Activated CD8-positive, alpha-beta memory T cell treated with anti-CD3 and anti-CD28 coated beads for 4 hours (primary cell): ENCODE results near the gene NRL.

ENCODE experiments used
- DNase-seq, 2 donors: peaks; one replicate each; pipeline ENCODE4 v3.0.0-alpha.2; 2020; ENCODE audit warnings: low read depth in 2 of 2

The NRL gene

GRCh38 chr14:24080888-24081738 lies 33.6 kb downstream of the NRL start:
- peak; percentile 33 to 39 for DNase-seq

GRCh38 chr14:24080142-24080530 lies 34.6 kb downstream of the NRL start:
- DNase-seq, result no peak

GRCh38 chr14:24079491-24080141 lies 35.1 kb downstream of the NRL start:
- DNase-seq, result no peak

GRCh38 chr14:24078146-24078545 lies 36.6 kb downstream of the NRL start:
- DNase-seq, result no peak

GRCh38 chr14:24077086-24077485 lies 37.7 kb downstream of the NRL start:
- DNase-seq, result no peak

GRCh38 chr14:24076302-24076601 lies 38.5 kb downstream of the NRL start:
- DNase-seq, result no peak

- DNase-seq, result no peak
Observed at GRCh38 chr14:24075485-24076301, 39.1 kb downstream of the NRL start.

- no peak for DNase-seq
Observed at GRCh38 chr14:24074625-24075484, 39.9 kb downstream of the NRL start.

GRCh38 chr14:24072881-24073877 lies 41.6 kb downstream of the NRL start:
- no peak for DNase-seq

GRCh38 chr14:24072436-24072835 lies 42.3 kb downstream of the NRL start:
- no peak for DNase-seq

GRCh38 chr14:24071836-24072430 lies 42.8 kb downstream of the NRL start:
- no peak for DNase-seq

- DNase-seq, result no peak
Observed at GRCh38 chr14:24071144-24071697, 43.5 kb downstream of the NRL start, which contains the start of gene CPNE6. TSS of gene CPNE6 (plus strand) at chr14:24071562. CDS start at chr14:24072937, 1,375 bp downstream.

- no peak for DNase-seq
Observed at GRCh38 chr14:24070285-24071143, 44.2 kb downstream of the NRL start.

GRCh38 chr14:24069411-24069735 lies 45.4 kb downstream of the NRL start:
- no peak for DNase-seq

- no peak for DNase-seq
Observed at GRCh38 chr14:24068711-24069410, 45.9 kb downstream of the NRL start.

- DNase-seq, result no peak
Observed at GRCh38 chr14:24067133-24068082, 47.3 kb downstream of the NRL start.
